ENCODE data around the gene OR6M1. TPM values are rescaled to one million over a fixed set of nuclear protein-coding genes. Genes with fewer than 3 reads are reported as not detected.

The OR6M1 gene
- total and polyA plus RNA-seq, 2 of the 13 experiments (the other 11 are each of a cell fraction or from before 2014, with no cell fraction given): not detected

DNA sequence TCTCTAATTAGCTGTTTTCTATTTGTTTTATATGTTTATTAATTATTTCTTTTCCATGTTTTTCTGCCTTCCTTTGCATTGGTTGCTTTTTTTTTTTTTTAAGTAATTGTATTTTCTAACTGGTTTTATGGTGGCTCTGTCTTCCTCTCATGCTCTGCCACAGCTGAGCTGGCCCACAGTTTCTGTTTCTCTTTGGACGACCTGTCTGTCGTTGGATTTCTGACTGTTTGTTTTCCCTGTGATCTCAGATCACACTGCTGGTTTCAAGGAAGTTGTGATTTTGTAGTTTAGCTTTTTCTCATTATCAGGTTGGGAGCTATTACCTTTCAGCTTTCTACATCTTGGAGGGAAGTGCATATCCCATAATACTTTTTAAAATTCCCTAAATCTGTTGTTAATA lies 15.9 kb upstream of the OR6M1 start (continued):
- no peak for TF ChIP-seq SMARCC2 (IDR thresholded peaks at IDR 0.05)
- TF ChIP-seq, protein P1, sequence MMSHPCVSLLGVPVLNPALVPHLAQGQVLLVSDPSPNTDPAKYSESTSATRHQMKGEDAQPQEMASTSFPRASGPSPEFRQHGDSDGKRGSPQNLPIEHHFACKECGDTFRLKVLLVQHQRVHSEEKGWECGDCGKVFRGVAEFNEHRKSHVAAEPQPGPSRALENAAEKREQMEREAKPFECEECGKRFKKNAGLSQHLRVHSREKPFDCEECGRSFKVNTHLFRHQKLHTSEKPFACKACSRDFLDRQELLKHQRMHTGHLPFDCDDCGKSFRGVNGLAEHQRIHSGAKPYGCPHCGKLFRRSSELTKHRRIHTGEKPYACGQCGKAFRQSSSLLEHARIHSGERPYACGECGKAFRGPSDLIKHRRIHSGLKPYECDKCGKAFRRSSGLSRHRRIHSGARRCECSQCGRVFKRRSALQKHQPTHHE (CRISPR knock-in tag; IDR thresholded peaks at IDR 0.05; ENCODE audit: borderline replicate concordance): no peak
- TF ChIP-seq GLI4 (CRISPR knock-in tag; IDR thresholded peaks at IDR 0.05; ENCODE audit: borderline replicate concordance): no peak
- no peak for TF ChIP-seq DR1 (CRISPR knock-in tag; IDR thresholded peaks at IDR 0.05)
- TF ChIP-seq ZNF451 (CRISPR knock-in tag; IDR thresholded peaks at IDR 0.05): no peak
- TF ChIP-seq, protein P2, sequence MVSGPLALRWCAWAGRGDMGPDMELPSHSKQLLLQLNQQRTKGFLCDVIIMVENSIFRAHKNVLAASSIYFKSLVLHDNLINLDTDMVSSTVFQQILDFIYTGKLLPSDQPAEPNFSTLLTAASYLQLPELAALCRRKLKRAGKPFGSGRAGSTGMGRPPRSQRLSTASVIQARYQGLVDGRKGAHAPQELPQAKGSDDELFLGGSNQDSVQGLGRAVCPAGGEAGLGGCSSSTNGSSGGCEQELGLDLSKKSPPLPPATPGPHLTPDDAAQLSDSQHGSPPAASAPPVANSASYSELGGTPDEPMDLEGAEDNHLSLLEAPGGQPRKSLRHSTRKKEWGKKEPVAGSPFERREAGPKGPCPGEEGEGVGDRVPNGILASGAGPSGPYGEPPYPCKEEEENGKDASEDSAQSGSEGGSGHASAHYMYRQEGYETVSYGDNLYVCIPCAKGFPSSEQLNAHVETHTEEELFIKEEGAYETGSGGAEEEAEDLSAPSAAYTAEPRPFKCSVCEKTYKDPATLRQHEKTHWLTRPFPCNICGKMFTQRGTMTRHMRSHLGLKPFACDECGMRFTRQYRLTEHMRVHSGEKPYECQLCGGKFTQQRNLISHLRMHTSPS (CRISPR knock-in tag; IDR thresholded peaks at IDR 0.05; ENCODE audit: low read depth): no peak
- TF ChIP-seq, protein P3, sequence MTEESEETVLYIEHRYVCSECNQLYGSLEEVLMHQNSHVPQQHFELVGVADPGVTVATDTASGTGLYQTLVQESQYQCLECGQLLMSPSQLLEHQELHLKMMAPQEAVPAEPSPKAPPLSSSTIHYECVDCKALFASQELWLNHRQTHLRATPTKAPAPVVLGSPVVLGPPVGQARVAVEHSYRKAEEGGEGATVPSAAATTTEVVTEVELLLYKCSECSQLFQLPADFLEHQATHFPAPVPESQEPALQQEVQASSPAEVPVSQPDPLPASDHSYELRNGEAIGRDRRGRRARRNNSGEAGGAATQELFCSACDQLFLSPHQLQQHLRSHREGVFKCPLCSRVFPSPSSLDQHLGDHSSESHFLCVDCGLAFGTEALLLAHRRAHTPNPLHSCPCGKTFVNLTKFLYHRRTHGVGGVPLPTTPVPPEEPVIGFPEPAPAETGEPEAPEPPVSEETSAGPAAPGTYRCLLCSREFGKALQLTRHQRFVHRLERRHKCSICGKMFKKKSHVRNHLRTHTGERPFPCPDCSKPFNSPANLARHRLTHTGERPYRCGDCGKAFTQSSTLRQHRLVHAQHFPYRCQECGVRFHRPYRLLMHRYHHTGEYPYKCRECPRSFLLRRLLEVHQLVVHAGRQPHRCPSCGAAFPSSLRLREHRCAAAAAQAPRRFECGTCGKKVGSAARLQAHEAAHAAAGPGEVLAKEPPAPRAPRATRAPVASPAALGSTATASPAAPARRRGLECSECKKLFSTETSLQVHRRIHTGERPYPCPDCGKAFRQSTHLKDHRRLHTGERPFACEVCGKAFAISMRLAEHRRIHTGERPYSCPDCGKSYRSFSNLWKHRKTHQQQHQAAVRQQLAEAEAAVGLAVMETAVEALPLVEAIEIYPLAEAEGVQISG (CRISPR knock-in tag; IDR thresholded peaks at IDR 0.05): no peak
- TF ChIP-seq, protein P4, sequence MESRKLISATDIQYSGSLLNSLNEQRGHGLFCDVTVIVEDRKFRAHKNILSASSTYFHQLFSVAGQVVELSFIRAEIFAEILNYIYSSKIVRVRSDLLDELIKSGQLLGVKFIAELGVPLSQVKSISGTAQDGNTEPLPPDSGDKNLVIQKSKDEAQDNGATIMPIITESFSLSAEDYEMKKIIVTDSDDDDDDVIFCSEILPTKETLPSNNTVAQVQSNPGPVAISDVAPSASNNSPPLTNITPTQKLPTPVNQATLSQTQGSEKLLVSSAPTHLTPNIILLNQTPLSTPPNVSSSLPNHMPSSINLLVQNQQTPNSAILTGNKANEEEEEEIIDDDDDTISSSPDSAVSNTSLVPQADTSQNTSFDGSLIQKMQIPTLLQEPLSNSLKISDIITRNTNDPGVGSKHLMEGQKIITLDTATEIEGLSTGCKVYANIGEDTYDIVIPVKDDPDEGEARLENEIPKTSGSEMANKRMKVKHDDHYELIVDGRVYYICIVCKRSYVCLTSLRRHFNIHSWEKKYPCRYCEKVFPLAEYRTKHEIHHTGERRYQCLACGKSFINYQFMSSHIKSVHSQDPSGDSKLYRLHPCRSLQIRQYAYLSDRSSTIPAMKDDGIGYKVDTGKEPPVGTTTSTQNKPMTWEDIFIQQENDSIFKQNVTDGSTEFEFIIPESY (CRISPR knock-in tag; IDR thresholded peaks at IDR 0.05): no peak
- TF ChIP-seq NRL (CRISPR knock-in tag; IDR thresholded peaks at IDR 0.05; ENCODE audit: borderline replicate concordance): no peak

Data from HepG2 (cell line).